Stimulated activated CD4-positive, alpha-beta T cell treated with anti-CD3 and anti-CD28 coated beads, TNF-alpha, amount 100 ng/mL, for 4 hours (primary cell): Measurements from ENCODE around the gene PCDHGA5.
"Not testable (repeated sequence)": the region's sequence is repeated elsewhere in the genome, so short reads cannot be mapped to it uniquely, and the experiment has no call there.

Source experiments
- DNase-seq, 3 experiments: peaks; one replicate each; pipeline ENCODE4 v3.0.0-alpha.2; 2020; ENCODE audit warnings: low read depth in 3 of 3

Gene PCDHGA5

DNA sequence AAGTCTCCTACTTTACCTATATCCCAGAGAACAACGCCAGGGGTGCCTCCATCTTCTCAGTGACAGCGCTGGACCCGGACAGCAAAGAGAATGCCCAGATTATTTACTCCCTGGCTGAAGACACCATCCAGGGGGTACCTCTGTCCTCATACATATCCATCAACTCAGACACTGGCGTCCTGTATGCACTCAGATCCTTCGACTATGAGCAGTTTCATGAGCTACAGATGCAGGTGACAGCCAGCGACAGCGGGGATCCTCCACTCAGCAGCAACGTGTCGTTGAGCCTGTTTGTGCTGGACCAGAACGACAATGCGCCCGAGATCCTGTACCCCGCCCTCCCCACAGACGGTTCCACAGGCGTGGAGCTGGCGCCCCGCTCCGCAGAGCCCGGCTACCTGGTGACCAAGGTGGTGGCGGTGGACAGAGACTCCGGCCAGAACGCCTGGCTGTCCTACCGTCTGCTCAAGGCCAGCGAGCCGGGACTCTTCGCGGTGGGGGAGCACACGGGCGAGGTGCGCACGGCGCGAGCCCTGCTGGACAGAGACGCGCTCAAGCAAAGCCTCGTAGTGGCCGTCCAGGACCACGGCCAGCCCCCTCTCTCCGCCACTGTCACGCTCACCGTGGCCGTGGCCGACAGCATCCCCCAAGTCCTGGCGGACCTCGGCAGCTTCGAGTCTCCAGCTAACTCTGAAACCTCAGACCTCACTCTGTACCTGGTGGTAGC is 50.7 kb downstream of the PCDHGA5 start:
- DNase-seq: not testable (repeated sequence)

DNA sequence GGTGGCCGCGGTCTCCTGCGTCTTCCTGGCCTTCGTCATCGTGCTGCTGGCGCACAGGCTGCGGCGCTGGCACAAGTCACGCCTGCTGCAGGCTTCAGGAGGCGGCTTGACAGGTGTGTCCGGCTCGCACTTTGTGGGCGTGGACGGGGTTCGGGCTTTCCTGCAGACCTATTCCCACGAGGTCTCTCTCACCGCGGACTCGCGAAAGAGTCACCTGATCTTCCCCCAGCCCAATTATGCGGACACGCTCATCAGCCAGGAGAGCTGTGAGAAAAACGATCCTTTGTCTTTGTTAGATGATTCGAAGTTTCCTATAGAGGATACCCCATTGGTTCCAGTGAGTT is 51.3 kb downstream of the PCDHGA5 start:
- not testable (repeated sequence) for DNase-seq
